Measurements from ENCODE around the gene SYMPK. TPM values are rescaled to one million over a fixed set of nuclear protein-coding genes. Genes with fewer than 3 reads are reported as not detected.

SYMPK gene
- total RNA-seq, 4 donors from 2014 or later = 15.7 to 50.5 (median 28.8) TPM

GRCh38 chr19:45767881-45768654 is 94.9 kb downstream of the SYMPK start:
- no peak for TF ChIP-seq CTCF (IDR thresholded peaks at IDR 0.05; ENCODE audit: low read depth)

GRCh38 chr19:45767410-45767880 is 95.5 kb downstream of the SYMPK start:
- TF ChIP-seq CTCF (IDR thresholded peaks at IDR 0.05; ENCODE audit: low read depth) = no peak

- no peak for TF ChIP-seq CTCF (IDR thresholded peaks at IDR 0.05; ENCODE audit: low read depth)
Observed at GRCh38 chr19:45766869-45767346, 96.0 kb downstream of the SYMPK start.

- TF ChIP-seq CTCF (IDR thresholded peaks at IDR 0.05; ENCODE audit: low read depth) = no peak
Observed at GRCh38 chr19:45766296-45766868, 96.6 kb downstream of the SYMPK start.

- no peak for TF ChIP-seq CTCF (IDR thresholded peaks at IDR 0.05; ENCODE audit: low read depth)
Observed at GRCh38 chr19:45765702-45766295, 97.1 kb downstream of the SYMPK start.

Other genes with a start within 250 kb of the SYMPK start
- 10 to 100 TPM in 3 of 4 donors, 1 to 10 TPM in 1; 5.4 to 32.6 (median 20.7) TPM for gene EML2, start 223.8 kb downstream of the SYMPK start, total RNA-seq
- gene GIPR, start 194.9 kb downstream of the SYMPK start, total RNA-seq = 10 to 100 TPM in 1 of 4 donors, 1 to 10 TPM in 2, under 1 TPM in 1; 0.34 to 20.0 (median 1.4) TPM
- gene SNRPD2, start 171.2 kb downstream of the SYMPK start, total RNA-seq = 100 to 1,000 TPM; 117 to 159 (median 152) TPM
- gene QPCTL, start 170.5 kb downstream of the SYMPK start, total RNA-seq = 1 to 10 TPM; 1.3 to 8.5 (median 3.3) TPM
- 10 to 100 TPM in 1 of 4 donors, 1 to 10 TPM in 3; 5.1 to 12.1 (median 6.0) TPM for gene FBXO46, start 132.3 kb downstream of the SYMPK start, total RNA-seq
- gene MEIOSIN, start 129.7 kb downstream of the SYMPK start, total RNA-seq = not detected
- 10 to 100 TPM in 1 of 4 donors, 1 to 10 TPM in 3; 4.2 to 20.3 (median 6.9) TPM for gene SIX5, start 93.9 kb downstream of the SYMPK start, total RNA-seq
- 10 to 100 TPM in 3 of 4 donors, 1 to 10 TPM in 1; 7.0 to 39.2 (median 18.6) TPM for gene DMPK, start 80.7 kb downstream of the SYMPK start, total RNA-seq
- 10 to 100 TPM in 3 of 4 donors, 1 to 10 TPM in 1; 8.3 to 58.4 (median 16.6) TPM for gene DMWD, start 70.3 kb downstream of the SYMPK start, total RNA-seq
- not detected for gene RSPH6A, start 47.8 kb downstream of the SYMPK start, total RNA-seq
- gene FOXA3, start 1.2 kb upstream of the SYMPK start, total RNA-seq = not detected
- 10 to 100 TPM in 2 of 4 donors, 1 to 10 TPM in 2; 2.9 to 24.5 (median 10.9) TPM for gene IRF2BP1, start 23.0 kb upstream of the SYMPK start, total RNA-seq
- gene MYPOP, start 39.5 kb upstream of the SYMPK start, total RNA-seq = 1 to 10 TPM; 1.7 to 3.3 (median 2.5) TPM
- not detected for gene NANOS2, start 51.6 kb upstream of the SYMPK start, total RNA-seq
- 1 to 10 TPM in 3 of 4 donors, under 1 TPM in 1; 0.68 to 9.2 (median 1.9) TPM for gene NOVA2, start 110.7 kb upstream of the SYMPK start, total RNA-seq
- 10 to 100 TPM in 1 of 4 donors, 1 to 10 TPM in 3; 2.8 to 12.2 (median 4.5) TPM for gene CCDC61, start 132.3 kb upstream of the SYMPK start, total RNA-seq
- not detected for gene PGLYRP1, start 159.9 kb upstream of the SYMPK start, total RNA-seq
- not detected for gene IGFL4, start 177.9 kb upstream of the SYMPK start, total RNA-seq